Measurements from ENCODE around the gene CAPN6.

The CAPN6 gene

GRCh38 chrX:111270339-111270738 lies at the start of gene CAPN6:
Gene CAPN6, minus strand, starts transcription at chrX:111270483. Its CDS starts 6,547 bp downstream, at chrX:111263936.
- DNase-seq = no peak

- no peak for DNase-seq
Measured at GRCh38 chrX:111319451-111319850, 49.2 kb upstream of the CAPN6 start.

GRCh38 chrX:111318901-111319300 lies 48.6 kb upstream of the CAPN6 start:
- DNase-seq = no peak

GRCh38 chrX:111309083-111309482 lies 38.8 kb upstream of the CAPN6 start:
- no peak for DNase-seq

- DNase-seq = no peak
Measured at GRCh38 chrX:111308039-111308438, 37.8 kb upstream of the CAPN6 start.

- DNase-seq = no peak
Measured at GRCh38 chrX:111302284-111302683, 32.0 kb upstream of the CAPN6 start.

GRCh38 chrX:111288841-111289240 lies 18.6 kb upstream of the CAPN6 start:
- DNase-seq = no peak

- DNase-seq = no peak
Measured at GRCh38 chrX:111284631-111285293, 14.5 kb upstream of the CAPN6 start.

- DNase-seq = no peak
Measured at GRCh38 chrX:111283446-111283845, 13.2 kb upstream of the CAPN6 start.

- DNase-seq = no peak
Measured at GRCh38 chrX:111282991-111283390, 12.7 kb upstream of the CAPN6 start.

GRCh38 chrX:111282139-111282538 lies 11.9 kb upstream of the CAPN6 start:
- DNase-seq = no peak

- no peak for DNase-seq
Measured at GRCh38 chrX:111268506-111268905, 1.8 kb downstream of the CAPN6 start.

GRCh38 chrX:111265486-111265885 lies 4.8 kb downstream of the CAPN6 start:
- no peak for DNase-seq

GRCh38 chrX:111264385-111264784 lies 5.9 kb downstream of the CAPN6 start:
- no peak for DNase-seq

GRCh38 chrX:111262086-111262485 lies 8.2 kb downstream of the CAPN6 start:
- DNase-seq = no peak

GRCh38 chrX:111260451-111260850 lies 9.8 kb downstream of the CAPN6 start:
- no peak for DNase-seq

- DNase-seq = no peak
Measured at GRCh38 chrX:111259559-111259958, 10.7 kb downstream of the CAPN6 start.

GRCh38 chrX:111257733-111258132 lies 12.6 kb downstream of the CAPN6 start:
- DNase-seq = no peak

GRCh38 chrX:111254896-111255693 lies 15.2 kb downstream of the CAPN6 start:
- DNase-seq = no peak

GRCh38 chrX:111244235-111244750 lies 26.0 kb downstream of the CAPN6 start:
- DNase-seq = no peak

- no peak for DNase-seq
Measured at GRCh38 chrX:111216293-111216801, 53.9 kb downstream of the CAPN6 start.

GRCh38 chrX:111207851-111208250 lies 62.4 kb downstream of the CAPN6 start:
- no peak for DNase-seq

GRCh38 chrX:111200327-111200726 lies 70.0 kb downstream of the CAPN6 start:
- no peak for DNase-seq

GRCh38 chrX:111199505-111199904 lies 70.8 kb downstream of the CAPN6 start:
- DNase-seq = no peak

All from activated CD8-positive, alpha-beta memory T cell treated with anti-CD3 and anti-CD28 coated beads, Interleukin-2, amount 50 U/mL, for 4 hours (primary cell).